ENCODE results near the gene NES.

NES gene

DNA sequence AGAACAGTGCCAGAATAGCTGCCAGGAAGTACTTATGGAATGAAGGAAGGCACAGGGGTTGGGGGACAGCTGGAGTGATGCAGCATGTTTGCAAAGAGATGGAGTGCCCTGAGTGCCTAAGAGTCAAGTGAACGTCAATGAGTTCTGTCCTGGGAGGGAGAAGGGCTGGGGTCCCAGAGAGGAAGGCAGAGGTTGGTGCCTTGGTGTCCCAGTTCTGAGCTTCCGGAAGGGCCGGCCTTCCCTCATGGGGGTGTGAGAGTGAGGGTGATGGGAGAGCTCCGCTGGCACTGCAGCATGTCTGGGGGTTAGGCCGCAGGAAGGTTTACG is 17.6 kb downstream of the NES start:
- peaks cover 10% of the 10 kb centered on the region; the same call in 1 of the 2 replicates for H4K20me1 ChIP-seq (ENCODE audit: insufficient read depth, low read length)
- DNase-seq (no peak), ATAC-seq (ENCODE audit: insufficient read depth, low read depth) (no peak)
- peak overlapping the region; percentile 38 for H3K4me2 ChIP-seq (ENCODE audit: insufficient read depth, low read length)
- H3K9ac ChIP-seq (ENCODE audit: low read depth, low read length) = no peak overlapping the region
- H3K4me3 ChIP-seq (ENCODE audit: low read depth in 1 of 2, low read length in 2 of 2) = no peak overlapping the region
- no peaks in the 10 kb centered on the region for H3K79me2 ChIP-seq (ENCODE audit: insufficient read depth, low read length)
- H3K27ac ChIP-seq (ENCODE audit: low read length) = no peak overlapping the region
- H3K27me3 ChIP-seq (ENCODE audit: insufficient read depth, low read length, poor library complexity) = peaks cover 4% of the 10 kb centered on the region
- TF ChIP-seq EZH2 (IDR thresholded peaks at IDR 0.05; ENCODE audit: borderline replicate concordance, low read depth, low read length, severe bottlenecking) = no peak
- TF ChIP-seq, protein P1, sequence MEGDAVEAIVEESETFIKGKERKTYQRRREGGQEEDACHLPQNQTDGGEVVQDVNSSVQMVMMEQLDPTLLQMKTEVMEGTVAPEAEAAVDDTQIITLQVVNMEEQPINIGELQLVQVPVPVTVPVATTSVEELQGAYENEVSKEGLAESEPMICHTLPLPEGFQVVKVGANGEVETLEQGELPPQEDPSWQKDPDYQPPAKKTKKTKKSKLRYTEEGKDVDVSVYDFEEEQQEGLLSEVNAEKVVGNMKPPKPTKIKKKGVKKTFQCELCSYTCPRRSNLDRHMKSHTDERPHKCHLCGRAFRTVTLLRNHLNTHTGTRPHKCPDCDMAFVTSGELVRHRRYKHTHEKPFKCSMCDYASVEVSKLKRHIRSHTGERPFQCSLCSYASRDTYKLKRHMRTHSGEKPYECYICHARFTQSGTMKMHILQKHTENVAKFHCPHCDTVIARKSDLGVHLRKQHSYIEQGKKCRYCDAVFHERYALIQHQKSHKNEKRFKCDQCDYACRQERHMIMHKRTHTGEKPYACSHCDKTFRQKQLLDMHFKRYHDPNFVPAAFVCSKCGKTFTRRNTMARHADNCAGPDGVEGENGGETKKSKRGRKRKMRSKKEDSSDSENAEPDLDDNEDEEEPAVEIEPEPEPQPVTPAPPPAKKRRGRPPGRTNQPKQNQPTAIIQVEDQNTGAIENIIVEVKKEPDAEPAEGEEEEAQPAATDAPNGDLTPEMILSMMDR (IDR thresholded peaks at IDR 0.05; ENCODE audit: borderline replicate concordance, extremely low read depth, low read length, poor library complexity, severe bottlenecking) = no peak
- no peaks in the 10 kb centered on the region for H3K9me3 ChIP-seq (ENCODE audit: insufficient read depth, low read length, severe bottlenecking)
- peak overlapping the region; percentile 53 for H2AFZ ChIP-seq (ENCODE audit: low read depth, low read length)
- no peaks in the 10 kb centered on the region for H3K36me3 ChIP-seq (ENCODE audit: insufficient read depth, low read length)
- H3K4me1 ChIP-seq (ENCODE audit: insufficient read depth, low read length) = peaks cover 18% of the 10 kb centered on the region

DNA sequence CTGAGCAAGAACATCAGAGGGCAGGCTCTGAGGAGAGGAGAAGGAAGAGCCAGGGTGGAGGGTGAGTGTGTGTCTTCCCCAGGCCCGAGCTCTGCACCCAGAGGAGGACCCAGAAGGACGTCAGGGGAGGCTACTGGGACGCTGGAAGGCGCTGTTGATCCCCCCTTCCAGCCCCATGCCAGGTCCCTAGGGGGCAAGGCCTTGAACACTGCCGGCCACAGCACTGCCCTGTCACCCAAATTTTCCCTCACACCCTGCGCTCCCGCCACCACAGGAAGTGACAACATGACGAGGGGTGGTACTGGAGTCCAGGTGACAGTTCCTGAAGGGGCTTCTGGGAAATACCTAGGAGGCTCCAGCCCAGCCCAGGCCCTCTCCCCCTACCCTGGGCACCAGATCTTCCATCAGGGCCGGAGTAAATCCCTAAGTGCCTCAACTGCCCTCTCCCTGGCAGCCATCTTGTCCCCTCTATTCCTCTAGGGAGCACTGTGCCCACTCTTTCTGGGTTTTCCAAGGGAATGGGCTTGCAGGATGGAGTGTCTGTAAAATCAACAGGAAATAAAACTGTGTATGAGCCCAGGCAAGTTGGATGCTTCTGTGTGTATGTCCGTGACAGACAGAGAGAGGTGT is 18.1 kb downstream of the NES start:
- Histone ChIP-seq H3K9ac (ENCODE audit: low read depth, low read length) (no peak overlapping the region), H3K9me3 (ENCODE audit: insufficient read depth, low read length, severe bottlenecking) (no peaks in the 10 kb centered on the region), H2AFZ (ENCODE audit: low read depth, low read length) (peak overlapping the region; percentile 53; the same call in 1 of the 2 replicates), H3K79me2 (ENCODE audit: insufficient read depth, low read length) (no peaks in the 10 kb centered on the region), H3K27me3 (ENCODE audit: insufficient read depth, low read length, poor library complexity) (peaks cover 4% of the 10 kb centered on the region), H3K4me3 (ENCODE audit: low read depth in 1 of 2, low read length in 2 of 2) (no peak overlapping the region), H3K27ac (ENCODE audit: low read length) (no peak overlapping the region), H4K20me1 (ENCODE audit: insufficient read depth, low read length) (peaks cover 10% of the 10 kb centered on the region; the same call in 1 of the 2 replicates), H3K4me1 (ENCODE audit: insufficient read depth, low read length) (peaks cover 18% of the 10 kb centered on the region), H3K4me2 (ENCODE audit: insufficient read depth, low read length) (no peak overlapping the region), H3K36me3 (ENCODE audit: insufficient read depth, low read length) (no peaks in the 10 kb centered on the region)
- DNase-seq (no peak), ATAC-seq (ENCODE audit: insufficient read depth, low read depth) (no peak)
- no peak for TF ChIP-seq EZH2 (IDR thresholded peaks at IDR 0.05; ENCODE audit: borderline replicate concordance, low read depth, low read length, severe bottlenecking)
- TF ChIP-seq, protein P1 (IDR thresholded peaks at IDR 0.05; ENCODE audit: borderline replicate concordance, extremely low read depth, low read length, poor library complexity, severe bottlenecking) = no peak

DNA sequence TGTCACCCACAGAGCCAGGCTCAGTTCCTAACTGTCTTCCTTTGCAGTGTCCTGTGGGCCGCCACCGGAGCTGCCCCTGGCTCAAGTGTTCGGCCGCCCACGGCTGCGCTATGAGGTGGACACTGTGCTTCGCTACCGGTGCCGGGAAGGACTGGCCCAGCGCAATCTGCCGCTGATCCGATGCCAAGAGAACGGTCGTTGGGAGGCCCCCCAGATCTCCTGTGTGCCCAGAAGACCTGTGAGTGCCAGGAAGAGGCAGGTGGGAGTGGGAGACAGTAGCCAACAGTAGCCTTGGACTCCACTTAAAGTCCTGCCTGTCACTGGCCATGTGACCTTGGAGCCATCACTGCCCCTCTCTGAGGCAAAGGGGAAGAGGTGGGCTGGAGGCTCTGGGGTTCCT is 18.7 kb downstream of the NES start:
- Histone ChIP-seq H2AFZ (ENCODE audit: low read depth, low read length) (no peak overlapping the region), H3K4me3 (ENCODE audit: low read depth in 1 of 2, low read length in 2 of 2) (no peak overlapping the region), H4K20me1 (ENCODE audit: insufficient read depth, low read length) (peaks cover 10% of the 10 kb centered on the region; the same call in 1 of the 2 replicates), H3K27me3 (ENCODE audit: insufficient read depth, low read length, poor library complexity) (peaks cover 4% of the 10 kb centered on the region), H3K9me3 (ENCODE audit: insufficient read depth, low read length, severe bottlenecking) (no peaks in the 10 kb centered on the region), H3K27ac (ENCODE audit: low read length) (no peak overlapping the region), H3K79me2 (ENCODE audit: insufficient read depth, low read length) (no peaks in the 10 kb centered on the region), H3K4me2 (ENCODE audit: insufficient read depth, low read length) (no peak overlapping the region), H3K9ac (ENCODE audit: low read depth, low read length) (no peak overlapping the region), H3K4me1 (ENCODE audit: insufficient read depth, low read length) (peaks cover 18% of the 10 kb centered on the region), H3K36me3 (ENCODE audit: insufficient read depth, low read length) (no peaks in the 10 kb centered on the region)
- no peak for TF ChIP-seq EZH2 (IDR thresholded peaks at IDR 0.05; ENCODE audit: borderline replicate concordance, low read depth, low read length, severe bottlenecking)
- TF ChIP-seq, protein P1 (IDR thresholded peaks at IDR 0.05; ENCODE audit: borderline replicate concordance, extremely low read depth, low read length, poor library complexity, severe bottlenecking) = no peak
- no peak for DNase-seq
- no peak for ATAC-seq (ENCODE audit: insufficient read depth, low read depth)

Measured in DND-41 (cell line).